Activated CD4-positive, CD25-positive, alpha-beta regulatory T cell treated with anti-CD3 and anti-CD28 coated beads, Interleukin-2, amount 50 U/mL, for 24 hours (primary cell): ENCODE data around the gene UFD1.
"Not testable (repeated sequence)": the region's sequence is repeated elsewhere in the genome, so short reads cannot be mapped to it uniquely, and the experiment has no call there.

Experiments
- ATAC-seq, 2 donors: fragments of 150-1000 bp; cut with Tn5 transposase; one replicate each; pipeline ENCODE4 v1.10.0; 2021; ENCODE audit warnings: mild to moderate bottlenecking in 1 of 2, moderate library complexity in 1 of 2

The UFD1 gene

GRCh38 chr22:19447330-19448075, 31.5 kb downstream of the UFD1 start, which contains the start of gene C22orf39:
Gene C22orf39, minus strand, starts transcription at chr22:19447711. Its CDS starts 23 bp downstream, at chr22:19447688.
- peak; percentile 86 to 89 for ATAC-seq

DNA sequence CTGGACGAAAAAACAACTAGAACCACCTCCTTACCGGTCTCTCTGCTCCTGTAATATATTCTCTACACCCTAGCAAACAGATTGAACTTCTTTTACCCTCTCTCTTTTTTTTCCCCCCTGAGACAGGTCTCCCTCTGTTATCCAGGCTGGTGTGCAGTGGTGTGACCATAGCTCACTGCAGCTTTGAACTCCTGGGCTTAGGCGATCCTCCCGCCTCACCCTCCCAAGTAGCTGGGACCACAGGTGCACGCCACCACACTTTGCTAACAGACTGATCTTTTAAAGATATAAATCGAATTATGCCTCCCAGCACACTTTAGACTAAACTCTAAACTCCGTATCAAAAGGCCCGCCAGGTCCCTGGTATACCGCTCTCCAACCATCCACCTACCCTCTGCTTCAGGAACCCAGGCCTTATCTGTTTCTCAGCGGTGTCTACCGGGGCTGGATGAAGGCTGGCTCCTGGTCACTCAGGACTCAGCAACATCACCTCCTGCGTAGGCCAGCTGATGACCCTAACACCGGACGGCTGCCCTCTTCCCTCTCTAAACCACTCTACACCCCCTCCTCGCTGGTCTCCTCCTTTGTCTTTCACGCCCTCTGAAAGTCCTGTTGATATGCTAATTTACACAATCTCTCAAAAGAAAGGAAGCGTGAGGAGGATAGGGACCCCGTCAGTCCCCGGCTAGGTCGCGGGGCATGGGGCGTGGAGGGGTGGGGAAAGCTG, 32.2 kb downstream of the UFD1 start:
- ATAC-seq: peak in 1 of 2 donors; percentile 18

GRCh38 chr22:19445279-19445982, 33.6 kb downstream of the UFD1 start:
- not testable (repeated sequence) for ATAC-seq

DNA sequence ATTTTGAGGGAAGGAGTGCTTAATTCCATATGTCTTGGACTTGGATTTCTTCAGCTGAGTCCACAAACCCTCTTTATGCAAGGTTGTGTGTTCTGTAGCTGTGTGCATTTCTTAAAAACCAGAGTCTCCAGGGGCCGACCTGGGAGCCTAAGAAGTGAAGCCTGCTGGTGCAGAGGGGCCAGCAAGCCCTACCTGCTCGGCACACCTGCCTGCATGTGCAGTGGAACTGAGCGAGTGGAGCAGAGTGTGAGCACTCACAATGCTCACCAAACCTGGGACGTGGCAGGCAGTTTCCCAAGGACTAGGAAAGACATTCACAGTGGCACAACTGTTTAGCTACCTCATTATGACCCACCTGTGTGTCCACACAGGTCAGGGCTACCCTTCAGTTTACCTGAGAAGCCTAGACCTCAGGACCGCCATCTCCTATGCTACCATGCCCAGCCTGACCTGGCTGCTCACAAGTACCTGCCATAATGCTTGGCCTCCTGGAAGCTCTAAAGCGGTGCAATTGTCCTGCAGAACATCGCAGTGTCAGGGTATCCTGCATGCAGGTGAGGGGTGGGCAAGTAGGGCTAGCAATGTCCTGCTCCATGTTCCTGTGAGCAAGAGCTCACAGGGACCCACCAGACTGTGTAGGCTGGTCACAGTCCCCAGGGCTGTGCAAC, 35.3 kb downstream of the UFD1 start:
- ATAC-seq: no peak

DNA sequence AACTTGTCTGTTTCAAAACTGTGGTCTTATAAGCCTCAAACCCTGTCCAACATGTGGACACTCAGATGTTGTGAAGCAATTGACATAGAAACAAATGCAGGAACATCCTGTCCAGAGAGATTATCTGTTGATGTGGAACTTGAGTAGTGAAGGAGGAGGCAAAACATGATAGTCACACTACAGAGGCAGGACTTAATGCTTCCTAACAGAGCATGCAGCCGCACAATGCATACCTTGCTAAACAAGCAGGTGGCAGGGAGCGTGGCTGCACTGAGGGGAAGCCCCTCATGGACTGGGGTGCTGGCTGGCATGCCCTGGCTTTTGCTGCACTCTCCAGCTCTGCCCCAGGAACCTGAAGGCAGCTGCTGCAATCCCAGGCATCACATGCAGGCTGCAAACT, 36.8 kb downstream of the UFD1 start:
- ATAC-seq: no peak

GRCh38 chr22:19440411-19441195, 38.4 kb downstream of the UFD1 start:
- no peak for ATAC-seq

GRCh38 chr22:19438298-19438697, 40.7 kb downstream of the UFD1 start:
- no peak for ATAC-seq

DNA sequence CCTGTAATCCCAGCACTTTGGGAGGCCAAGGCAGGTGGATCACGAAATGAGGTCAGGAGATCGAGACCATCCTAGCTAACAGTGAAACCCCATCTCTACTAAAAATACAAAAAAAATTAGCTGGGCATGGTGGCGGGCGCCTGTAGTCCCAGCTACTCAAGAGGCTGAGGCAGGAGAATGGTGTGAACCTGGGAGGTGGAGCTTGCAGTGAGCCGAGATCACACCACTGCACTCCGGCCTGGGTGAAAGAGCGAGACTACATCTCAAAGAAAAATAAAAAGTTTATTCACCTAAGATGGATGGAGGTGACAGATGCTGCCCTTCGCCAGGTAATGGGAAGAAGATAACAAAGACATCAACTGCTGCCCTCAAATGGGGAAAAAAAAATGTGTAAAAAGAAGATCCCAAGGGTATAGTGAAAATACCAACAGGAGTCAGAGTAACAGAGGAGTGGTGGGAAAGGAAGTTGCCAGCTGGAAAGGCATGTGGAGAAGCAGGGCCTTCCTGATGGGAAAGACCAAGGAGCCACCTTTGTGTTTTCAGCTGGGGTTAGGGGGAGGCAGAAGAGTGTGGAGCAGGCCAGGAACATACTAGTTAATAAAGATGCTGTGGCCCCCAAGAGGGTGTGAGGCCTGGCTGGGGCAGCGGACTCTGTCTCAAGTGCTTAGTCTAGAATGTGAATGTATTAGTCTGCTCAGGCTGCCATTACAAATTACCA, 42.4 kb downstream of the UFD1 start:
- ATAC-seq: not testable (repeated sequence)

GRCh38 chr22:19434829-19435580, 44.0 kb downstream of the UFD1 start:
- ATAC-seq: no peak

GRCh38 chr22:19434401-19434800, 44.6 kb downstream of the UFD1 start:
- no peak for ATAC-seq

GRCh38 chr22:19432133-19432851, 46.7 kb downstream of the UFD1 start, which contains the start of gene MRPL40:
Gene MRPL40, plus strand, starts transcription at chr22:19432545. Its CDS starts 10 bp downstream, at chr22:19432555.
- ATAC-seq: peak; percentile 89

DNA sequence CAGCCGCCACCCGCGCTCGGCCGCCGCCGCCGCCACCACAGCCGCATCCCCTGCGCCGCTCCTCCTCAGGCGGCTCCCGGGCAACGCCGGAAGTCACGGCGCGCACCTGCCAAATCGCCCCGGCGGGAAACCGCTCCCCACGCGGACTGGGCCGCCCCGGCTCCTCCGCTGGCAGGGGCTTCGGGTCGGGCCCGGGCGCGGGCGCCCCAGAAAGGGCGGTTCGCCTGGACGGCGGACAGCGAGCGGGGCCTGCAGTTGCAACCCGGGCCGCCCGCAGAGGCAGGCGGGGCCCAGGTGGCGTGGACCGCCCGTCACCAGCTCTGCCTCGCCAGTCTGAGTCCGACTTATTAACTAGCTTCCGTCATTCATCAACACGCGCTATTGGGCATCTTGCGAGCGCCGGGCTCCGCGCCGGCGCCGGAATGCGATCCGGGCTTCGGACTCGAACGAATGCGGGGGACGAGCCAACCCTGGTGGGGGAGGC, 47.3 kb downstream of the UFD1 start, which contains the start of gene HIRA:
TSS of gene HIRA (minus strand) at position 85 of the 484 bp plus-strand sequence. CDS start 257 bp downstream, outside the sequence.
- peak; percentile 56 to 69 for ATAC-seq

GRCh38 chr22:19430890-19431541, 48.0 kb downstream of the UFD1 start:
- ATAC-seq: no peak

GRCh38 chr22:19429950-19430889, 48.8 kb downstream of the UFD1 start:
- no peak for ATAC-seq

DNA sequence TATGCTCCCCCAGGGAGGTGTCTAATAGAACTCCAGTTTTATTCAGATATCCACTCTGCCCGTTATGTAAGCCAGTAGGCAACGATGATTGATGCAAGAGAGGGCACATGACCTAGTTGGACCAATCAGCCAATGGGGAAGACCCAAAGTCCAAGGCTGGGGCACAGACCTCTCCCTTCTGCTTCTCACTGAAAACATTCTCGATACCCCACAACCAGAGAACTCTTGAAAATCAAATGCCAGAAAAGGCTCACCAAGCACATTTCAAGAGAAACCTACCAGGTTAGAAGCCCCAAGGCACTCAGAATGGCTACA, 54.9 kb downstream of the UFD1 start:
- no peak for ATAC-seq

GRCh38 chr22:19422440-19423301, 56.3 kb downstream of the UFD1 start:
- ATAC-seq: no peak

DNA sequence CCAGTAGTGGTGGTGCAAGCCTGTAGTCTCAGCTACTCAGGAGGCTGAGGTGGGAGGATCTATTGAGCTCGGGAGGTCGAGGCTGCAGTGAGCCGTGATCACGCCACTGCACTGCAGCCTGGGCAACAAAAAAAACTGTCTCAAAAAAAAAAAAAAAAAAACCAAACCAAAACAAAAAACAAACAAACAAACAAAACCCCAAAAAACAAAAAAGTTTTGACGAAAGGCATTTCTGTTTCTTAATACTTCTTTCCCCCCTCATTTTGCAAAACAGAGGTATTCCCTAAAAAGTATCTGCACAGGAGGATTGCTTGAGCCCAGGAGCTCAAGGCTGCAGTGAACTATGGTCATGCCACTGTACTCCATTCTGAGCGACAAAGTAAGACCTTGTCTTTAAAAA, 58.7 kb downstream of the UFD1 start:
- ATAC-seq: no peak
